HG03520 (cell line): ENCODE results near the gene SMYD3.
"Not testable (repeated sequence)": the region's sequence is repeated elsewhere in the genome, so short reads cannot be mapped to it uniquely, and the experiment has no call there.

Source experiments
- ATAC-seq: cut with Tn5 transposase; IDR thresholded peaks from one replicate; pipeline ENCODE4 v1.9.1; 2021; ENCODE audit warnings: mild to moderate bottlenecking, moderate library complexity; ENCODE audit not compliant: unreplicated experiment

SMYD3 gene

GRCh38 chr1:246364415-246364941 lies 142.6 kb downstream of the SMYD3 start:
- peak; percentile 83 for ATAC-seq

- ATAC-seq = not testable (repeated sequence)
Measured at GRCh38 chr1:246357014-246357598, 150.0 kb downstream of the SMYD3 start.

- ATAC-seq = no peak
Measured at GRCh38 chr1:246355411-246356230, 151.5 kb downstream of the SMYD3 start.

GRCh38 chr1:246351721-246352120 lies 155.4 kb downstream of the SMYD3 start:
- ATAC-seq = no peak

GRCh38 chr1:246350745-246351144 lies 156.3 kb downstream of the SMYD3 start:
- ATAC-seq = no peak

GRCh38 chr1:246343937-246344336 lies 163.1 kb downstream of the SMYD3 start:
- no peak for ATAC-seq

- ATAC-seq = no peak
Measured at GRCh38 chr1:246343251-246343650, 163.8 kb downstream of the SMYD3 start.

GRCh38 chr1:246338546-246338945 lies 168.5 kb downstream of the SMYD3 start:
- ATAC-seq = peak; percentile 55

GRCh38 chr1:246338098-246338497 lies 169.0 kb downstream of the SMYD3 start:
- no peak for ATAC-seq

GRCh38 chr1:246335151-246335550 lies 171.9 kb downstream of the SMYD3 start:
- ATAC-seq = no peak

- no peak for ATAC-seq
Measured at GRCh38 chr1:246333855-246334254, 173.2 kb downstream of the SMYD3 start.

GRCh38 chr1:246332078-246332477 lies 175.0 kb downstream of the SMYD3 start:
- ATAC-seq = no peak

- peak; percentile 98 for ATAC-seq
Measured at GRCh38 chr1:246329900-246330299, 177.2 kb downstream of the SMYD3 start.

GRCh38 chr1:246329292-246329691 lies 177.8 kb downstream of the SMYD3 start:
- not testable (repeated sequence) for ATAC-seq

GRCh38 chr1:246324711-246325110 lies 182.4 kb downstream of the SMYD3 start:
- no peak for ATAC-seq

GRCh38 chr1:246324033-246324432 lies 183.0 kb downstream of the SMYD3 start:
- ATAC-seq = not testable (repeated sequence)

- ATAC-seq = no peak
Measured at GRCh38 chr1:246320286-246320685, 186.8 kb downstream of the SMYD3 start.

GRCh38 chr1:246319083-246319714 lies 187.9 kb downstream of the SMYD3 start:
- no peak for ATAC-seq

- ATAC-seq = no peak
Measured at GRCh38 chr1:246318622-246319021, 188.5 kb downstream of the SMYD3 start.

- ATAC-seq = no peak
Measured at GRCh38 chr1:246318036-246318359, 189.1 kb downstream of the SMYD3 start.

- ATAC-seq = no peak
Measured at GRCh38 chr1:246317332-246318035, 189.6 kb downstream of the SMYD3 start.
